SH-SY5Y (cell line): ENCODE measurements around the gene PDHX.

Experiments
- GATA2 ChIP-seq: IDR thresholded peaks from 2 replicates; pipeline ENCODE4 v1.6.1; 2011; ENCODE audit warnings: mild to moderate bottlenecking, low read depth, low read length
- GATA3 ChIP-seq: IDR thresholded peaks from 2 replicates; pipeline ENCODE4 v1.6.1; 2011; ENCODE audit warnings: low read depth, mild to moderate bottlenecking, low read length, moderate library complexity

DNA sequence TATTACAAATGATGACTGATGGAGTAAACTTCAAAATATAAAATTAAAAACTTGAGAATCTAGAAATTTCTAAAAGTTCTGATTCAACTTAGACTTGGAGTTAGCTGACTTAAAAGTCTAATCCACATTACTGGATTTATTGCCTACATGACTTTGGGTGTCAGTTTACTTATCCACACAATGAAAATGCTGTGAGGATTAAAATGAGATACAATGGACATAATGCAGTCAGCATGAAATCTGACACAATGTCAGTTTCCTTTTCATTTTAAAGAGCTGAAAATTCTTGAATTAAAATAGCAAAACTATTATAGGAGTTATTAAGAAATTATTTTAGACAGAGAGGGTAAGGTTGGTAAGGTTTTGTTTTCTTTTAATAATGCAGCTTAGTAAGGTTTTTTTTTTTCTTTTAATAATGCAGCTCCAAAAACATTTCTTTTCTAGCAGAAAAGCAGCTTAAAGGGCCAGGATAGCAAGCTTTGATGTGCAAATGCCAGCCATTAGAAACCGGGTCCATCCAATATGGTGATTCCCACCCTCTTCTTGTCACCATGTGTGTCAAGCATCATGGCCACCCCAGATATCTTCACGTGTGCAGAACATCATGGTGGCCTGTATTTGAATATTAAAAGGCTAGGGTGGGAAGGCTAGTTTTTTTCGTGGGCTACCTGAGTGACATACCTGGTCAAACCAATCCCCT is 19.1 kb upstream of the PDHX start:
- TF ChIP-seq GATA2 (no peak), GATA3 (no peak)
